Cardiac muscle cell (in vitro differentiated cells and primary cell): ENCODE measurements around the gene ZNF778. TPM values are rescaled to one million over a fixed set of nuclear protein-coding genes. Genes with fewer than 3 reads are reported as not detected.

Experiments
- DNase-seq, 2 donors: peaks; one replicate each; pipeline versions ENCODE4 v3.0.0 to v3.0.0-alpha.2; 2010 to 2017; ENCODE audit warnings: low read depth in 1 of 2, low spot score in 1 of 2
- H3K27ac ChIP-seq: fragments of 200-600 bp; sonication (generic); 2 replicates; pipeline ENCODE4 v1.5.1; 2016
- H3K27me3 ChIP-seq: fragments of 200-600 bp; sonication (generic); 2 replicates; pipeline ENCODE4 v1.6.0; 2016; ENCODE audit warnings: control low read depth
- H3K36me3 ChIP-seq: fragments of 200-600 bp; sonication (generic); 2 replicates; pipeline ENCODE4 v1.5.1; 2016; ENCODE audit warnings: control low read depth
- H3K4me1 ChIP-seq: fragments of 200-600 bp; sonication (generic); 2 replicates; pipeline ENCODE4 v1.8.1; 2017; ENCODE audit warnings: low read depth, mild to moderate bottlenecking, mixed run types
- H3K4me3 ChIP-seq: fragments of 200-600 bp; sonication (generic); 2 replicates; pipeline ENCODE4 v1.5.1; 2016; ENCODE audit warnings: mild to moderate bottlenecking
- H3K9me3 ChIP-seq: fragments of 200-600 bp; sonication (generic); 2 replicates; pipeline ENCODE4 v1.5.1; 2017; ENCODE audit warnings: low read depth, mild to moderate bottlenecking, control low read depth
- polyA plus RNA-seq: library from polyadenylated mRNA; unstranded; fragments of >200 nt; fragmentation: Nextera tagmentation; extraction: Ambion mirVana; gene quantifications from 2 replicates; pipeline ENCODE4 v1.2.1, GENCODE V29; 2016
- total RNA-seq: library from RNA; depleted of rRNA; stranded (reverse); fragments of >200 nt; gene quantifications from 2 replicates; pipeline ENCODE4 v1.2.3, GENCODE V29; 2016
- TF ChIP-seq, protein P1 (sequence below): IDR thresholded peaks from 2 replicates; pipeline ENCODE4 v1.5.1; 2012; ENCODE audit warnings: low read depth, mild to moderate bottlenecking, low read length

ZNF778 gene
- total and polyA plus RNA-seq, 2 experiments from 2014 or later, result 4.1 to 25.8 TPM

GRCh38 chr16:89281829-89282228, 64.3 kb downstream of the ZNF778 start:
- TF ChIP-seq, protein P1, sequence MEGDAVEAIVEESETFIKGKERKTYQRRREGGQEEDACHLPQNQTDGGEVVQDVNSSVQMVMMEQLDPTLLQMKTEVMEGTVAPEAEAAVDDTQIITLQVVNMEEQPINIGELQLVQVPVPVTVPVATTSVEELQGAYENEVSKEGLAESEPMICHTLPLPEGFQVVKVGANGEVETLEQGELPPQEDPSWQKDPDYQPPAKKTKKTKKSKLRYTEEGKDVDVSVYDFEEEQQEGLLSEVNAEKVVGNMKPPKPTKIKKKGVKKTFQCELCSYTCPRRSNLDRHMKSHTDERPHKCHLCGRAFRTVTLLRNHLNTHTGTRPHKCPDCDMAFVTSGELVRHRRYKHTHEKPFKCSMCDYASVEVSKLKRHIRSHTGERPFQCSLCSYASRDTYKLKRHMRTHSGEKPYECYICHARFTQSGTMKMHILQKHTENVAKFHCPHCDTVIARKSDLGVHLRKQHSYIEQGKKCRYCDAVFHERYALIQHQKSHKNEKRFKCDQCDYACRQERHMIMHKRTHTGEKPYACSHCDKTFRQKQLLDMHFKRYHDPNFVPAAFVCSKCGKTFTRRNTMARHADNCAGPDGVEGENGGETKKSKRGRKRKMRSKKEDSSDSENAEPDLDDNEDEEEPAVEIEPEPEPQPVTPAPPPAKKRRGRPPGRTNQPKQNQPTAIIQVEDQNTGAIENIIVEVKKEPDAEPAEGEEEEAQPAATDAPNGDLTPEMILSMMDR, result no peak
- H3K4me3 ChIP-seq, result no peak overlapping the region
- H3K27me3 ChIP-seq, result no peaks in the 10 kb centered on the region
- DNase-seq, result no peak
- H3K4me1 ChIP-seq, result peaks cover 19% of the 10 kb centered on the region
- H3K27ac ChIP-seq, result no peak overlapping the region
- no peaks in the 10 kb centered on the region for H3K9me3 ChIP-seq
- peaks cover 40% of the 10 kb centered on the region for H3K36me3 ChIP-seq

- peaks cover 43% of the 10 kb centered on the region for H3K36me3 ChIP-seq
- H3K4me1 ChIP-seq, result peaks cover 13% of the 10 kb centered on the region
These were observed 65.0 kb downstream of the ZNF778 start for GRCh38 chr16:89282523-89282922.

DNA sequence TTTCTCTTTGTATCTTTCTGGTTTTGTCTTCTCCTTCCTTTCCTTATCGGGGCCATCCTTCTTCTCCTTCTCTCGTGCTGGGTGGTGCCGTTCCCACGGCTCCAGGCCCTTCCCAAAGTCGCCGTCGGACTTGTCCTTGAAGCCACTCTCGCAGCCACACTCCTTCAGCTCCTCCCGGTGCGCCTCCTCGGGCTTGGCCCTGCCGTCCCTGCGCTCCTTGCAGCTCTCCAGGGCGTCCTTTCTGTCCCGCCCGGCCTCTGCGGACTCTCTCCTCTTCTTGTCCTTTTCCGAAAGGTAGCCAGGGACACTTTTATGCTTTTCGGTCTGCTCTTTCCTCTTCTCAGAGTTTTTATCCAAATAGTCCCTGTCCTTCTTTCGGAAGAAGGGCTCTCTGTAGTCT, 65.9 kb downstream of the ZNF778 start:
- no peak for DNase-seq
- TF ChIP-seq, protein P1, result no peak
- Histone ChIP-seq H3K9me3 (no peaks in the 10 kb centered on the region), H3K27ac (no peak overlapping the region), H3K4me3 (no peak overlapping the region), H3K4me1 (peaks cover 4% of the 10 kb centered on the region), H3K36me3 (peaks cover 47% of the 10 kb centered on the region), H3K27me3 (no peaks in the 10 kb centered on the region)

More at GRCh38 chr16:89282523-89282922, 65.0 kb downstream of the ZNF778 start:
- TF ChIP-seq, protein P1, result no peak
- no peak overlapping the region for H3K4me3 ChIP-seq
- no peak overlapping the region for H3K27ac ChIP-seq
- H3K27me3 ChIP-seq, result no peaks in the 10 kb centered on the region
- H3K9me3 ChIP-seq, result no peaks in the 10 kb centered on the region
- no peak for DNase-seq

- no peak for DNase-seq
- H3K4me1 ChIP-seq, result no peaks in the 10 kb centered on the region
- peaks cover 47% of the 10 kb centered on the region for H3K36me3 ChIP-seq
- no peaks in the 10 kb centered on the region for H3K9me3 ChIP-seq
- TF ChIP-seq, protein P1, result no peak
- no peaks in the 10 kb centered on the region for H3K27me3 ChIP-seq
- H3K4me3 ChIP-seq, result no peak overlapping the region
- no peak overlapping the region for H3K27ac ChIP-seq
These were observed 67.9 kb downstream of the ZNF778 start for GRCh38 chr16:89285381-89285780.

DNA sequence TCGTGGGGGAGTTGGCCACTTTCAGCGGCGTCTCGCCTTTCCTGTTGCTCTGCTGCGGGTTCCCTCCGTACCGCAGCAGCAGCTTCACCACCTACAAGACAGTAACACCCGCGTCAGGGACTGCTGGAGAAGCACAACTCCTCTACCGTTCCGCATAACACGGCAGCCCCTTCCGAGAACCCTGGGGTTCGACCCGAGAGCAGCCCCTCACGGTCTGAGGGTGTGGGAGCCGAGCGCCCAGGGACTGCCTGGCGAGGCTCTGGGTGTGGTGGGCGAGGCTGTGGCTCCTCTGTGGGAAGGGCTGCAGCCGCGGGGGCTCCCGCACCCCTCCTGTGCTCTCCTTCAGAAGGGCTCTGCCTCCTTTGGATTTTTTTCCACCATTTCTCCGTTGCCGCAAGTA, 68.6 kb downstream of the ZNF778 start:
- no peaks in the 10 kb centered on the region for H3K9me3 ChIP-seq
- H3K4me3 ChIP-seq, result no peak overlapping the region
- no peak overlapping the region for H3K27ac ChIP-seq
- DNase-seq, result no peak
- no peaks in the 10 kb centered on the region for H3K4me1 ChIP-seq
- H3K27me3 ChIP-seq, result no peaks in the 10 kb centered on the region
- TF ChIP-seq, protein P1, result no peak
- peaks cover 41% of the 10 kb centered on the region for H3K36me3 ChIP-seq

Other genes with a start within 250 kb of the ZNF778 start
- 0.21 and 0.69 TPM in 2 replicates for gene CBFA2T3, start 240.5 kb upstream of the ZNF778 start, total RNA-seq
- 1.5 and 3.3 TPM in 2 replicates for gene CBFA2T3, start 240.5 kb upstream of the ZNF778 start, polyA plus RNA-seq
- 30.5 and 32.2 TPM in 2 replicates for gene ACSF3, start 123.9 kb upstream of the ZNF778 start, total RNA-seq
- gene ACSF3, start 123.9 kb upstream of the ZNF778 start, polyA plus RNA-seq, result 27.4 and 27.6 TPM in 2 replicates
- gene CDH15, start 46.0 kb upstream of the ZNF778 start, total RNA-seq, result 0.92 and 1.5 TPM in 2 replicates
- gene CDH15, start 46.0 kb upstream of the ZNF778 start, polyA plus RNA-seq, result 0.78 and 1.4 TPM in 2 replicates
- 3.1 and 39.4 TPM in 2 replicates for gene SLC22A31, start 17.2 kb upstream of the ZNF778 start, total RNA-seq
- gene SLC22A31, start 17.2 kb upstream of the ZNF778 start, polyA plus RNA-seq, result 10.9 and 36.3 TPM in 2 replicates